Measurements from ENCODE around the gene IL17RE. TPM values are rescaled to one million over a fixed set of nuclear protein-coding genes. Genes with fewer than 3 reads are reported as not detected.
A peak's percentile ranks its signal among the peaks of the same experiment; 100 is the strongest.

IL17RE gene
- total RNA-seq, 2 experiments from 2014 or later: 1.2 to 1.7 TPM

DNA sequence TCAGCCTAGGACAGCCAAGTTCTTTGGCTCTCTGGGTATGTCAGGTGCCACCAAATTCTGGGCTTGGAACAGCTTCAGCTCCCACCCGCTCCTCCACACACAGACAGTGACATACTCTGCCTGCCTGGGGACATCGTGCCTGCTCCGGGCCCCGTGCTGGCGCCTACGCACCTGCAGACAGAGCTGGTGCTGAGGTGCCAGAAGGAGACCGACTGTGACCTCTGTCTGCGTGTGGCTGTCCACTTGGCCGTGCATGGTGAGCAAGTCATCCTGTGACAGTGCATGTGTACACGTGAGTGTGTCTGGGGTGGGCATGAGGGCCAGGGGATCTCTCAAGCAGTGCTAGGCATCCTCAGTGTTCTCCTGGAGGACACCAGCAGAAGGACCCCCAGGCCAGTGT, 15.2 kb downstream of the IL17RE start:
- ChIA-PET CTCF (no interaction called here), POLR2A (no interaction called here)
- H3K4me1 Mint-ChIP-seq (ENCODE audit: low read depth): peaks cover 11% of the 10 kb centered on the region
- H3K4me3 Mint-ChIP-seq: no peak overlapping the region
- no peaks in the 10 kb centered on the region for H3K9me3 Mint-ChIP-seq
- ATAC-seq (no peak), DNase-seq (no peak)
- no peaks in the 10 kb centered on the region for H3K36me3 Mint-ChIP-seq (ENCODE audit: low read depth)
- H3K27me3 Mint-ChIP-seq: peaks cover 3% of the 10 kb centered on the region
- TF ChIP-seq, protein P1, sequence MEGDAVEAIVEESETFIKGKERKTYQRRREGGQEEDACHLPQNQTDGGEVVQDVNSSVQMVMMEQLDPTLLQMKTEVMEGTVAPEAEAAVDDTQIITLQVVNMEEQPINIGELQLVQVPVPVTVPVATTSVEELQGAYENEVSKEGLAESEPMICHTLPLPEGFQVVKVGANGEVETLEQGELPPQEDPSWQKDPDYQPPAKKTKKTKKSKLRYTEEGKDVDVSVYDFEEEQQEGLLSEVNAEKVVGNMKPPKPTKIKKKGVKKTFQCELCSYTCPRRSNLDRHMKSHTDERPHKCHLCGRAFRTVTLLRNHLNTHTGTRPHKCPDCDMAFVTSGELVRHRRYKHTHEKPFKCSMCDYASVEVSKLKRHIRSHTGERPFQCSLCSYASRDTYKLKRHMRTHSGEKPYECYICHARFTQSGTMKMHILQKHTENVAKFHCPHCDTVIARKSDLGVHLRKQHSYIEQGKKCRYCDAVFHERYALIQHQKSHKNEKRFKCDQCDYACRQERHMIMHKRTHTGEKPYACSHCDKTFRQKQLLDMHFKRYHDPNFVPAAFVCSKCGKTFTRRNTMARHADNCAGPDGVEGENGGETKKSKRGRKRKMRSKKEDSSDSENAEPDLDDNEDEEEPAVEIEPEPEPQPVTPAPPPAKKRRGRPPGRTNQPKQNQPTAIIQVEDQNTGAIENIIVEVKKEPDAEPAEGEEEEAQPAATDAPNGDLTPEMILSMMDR (IDR thresholded peaks at IDR 0.05): no peak
- no peak overlapping the region for H3K27ac Mint-ChIP-seq
- intact Hi-C loops (cut with micrococcal nuclease): no loop called here

DNA sequence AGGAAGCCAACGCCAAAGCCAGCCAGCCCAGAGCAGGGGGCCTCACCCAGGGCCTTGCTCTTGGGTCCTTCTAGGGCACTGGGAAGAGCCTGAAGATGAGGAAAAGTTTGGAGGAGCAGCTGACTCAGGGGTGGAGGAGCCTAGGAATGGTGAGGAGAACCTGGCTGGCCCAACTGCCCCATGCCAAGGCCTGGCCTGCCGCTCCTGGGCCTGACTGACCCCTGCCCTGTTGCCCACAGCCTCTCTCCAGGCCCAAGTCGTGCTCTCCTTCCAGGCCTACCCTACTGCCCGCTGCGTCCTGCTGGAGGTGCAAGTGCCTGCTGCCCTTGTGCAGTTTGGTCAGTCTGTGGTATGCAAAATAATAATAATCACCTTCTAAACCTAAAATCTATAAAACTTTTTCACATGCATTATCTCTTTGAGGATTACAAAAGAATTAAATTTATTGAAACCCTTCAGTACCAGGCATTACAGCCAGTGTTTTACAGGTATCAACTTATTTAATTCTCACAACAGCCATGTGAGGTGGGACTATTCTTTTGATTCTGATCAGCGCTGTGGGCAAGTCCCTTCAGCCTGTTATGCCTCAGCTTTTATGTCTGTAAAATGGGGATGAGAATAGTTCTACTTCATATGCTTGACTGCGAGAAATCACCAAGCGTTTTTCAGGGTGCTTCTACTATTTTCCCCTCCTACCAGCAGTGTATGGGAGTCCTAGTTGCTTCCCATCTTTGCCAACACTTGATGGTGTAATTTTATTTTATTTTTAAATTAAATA, 15.8 kb downstream of the IL17RE start:
- CTCF ChIA-PET: no interaction called here
- DNase-seq (no peak), ATAC-seq (no peak)
- no peaks in the 10 kb centered on the region for H3K9me3 Mint-ChIP-seq
- POLR2A ChIA-PET: no interaction called here
- H3K36me3 Mint-ChIP-seq (ENCODE audit: low read depth): no peaks in the 10 kb centered on the region
- TF ChIP-seq, protein P1 (IDR thresholded peaks at IDR 0.05): no peak
- H3K27me3 Mint-ChIP-seq: peaks cover 3% of the 10 kb centered on the region
- no peak overlapping the region for H3K27ac Mint-ChIP-seq
- intact Hi-C loops (cut with micrococcal nuclease): no loop called here
- H3K4me1 Mint-ChIP-seq (ENCODE audit: low read depth): peaks cover 11% of the 10 kb centered on the region
- no peak overlapping the region for H3K4me3 Mint-ChIP-seq

DNA sequence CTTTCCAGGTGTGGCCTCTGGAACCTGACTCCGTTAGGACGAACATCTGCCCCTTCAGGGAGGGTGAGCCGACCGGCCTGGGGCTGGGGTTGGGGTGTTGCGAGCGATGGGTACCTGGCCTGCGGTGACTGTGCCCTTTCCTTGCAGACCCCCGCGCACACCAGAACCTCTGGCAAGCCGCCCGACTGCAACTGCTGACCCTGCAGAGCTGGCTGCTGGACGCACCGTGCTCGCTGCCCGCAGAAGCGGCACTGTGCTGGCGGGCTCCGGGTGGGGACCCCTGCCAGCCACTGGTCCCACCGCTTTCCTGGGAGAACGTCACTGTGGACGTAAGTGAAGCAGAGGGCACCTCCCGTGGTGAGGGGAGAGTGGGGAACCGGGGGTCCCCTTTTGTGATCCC, 25.5 kb downstream of the IL17RE start:
- no peaks in the 10 kb centered on the region for H3K9me3 Mint-ChIP-seq
- H3K4me1 Mint-ChIP-seq (ENCODE audit: low read depth): peaks cover 9% of the 10 kb centered on the region
- no peak overlapping the region for H3K27ac Mint-ChIP-seq
- H3K4me3 Mint-ChIP-seq: no peak overlapping the region
- CTCF ChIA-PET: no interaction called here
- intact Hi-C loops (cut with micrococcal nuclease): no loop called here
- no peaks in the 10 kb centered on the region for H3K36me3 Mint-ChIP-seq (ENCODE audit: low read depth)
- POLR2A ChIA-PET: no interaction called here
- H3K27me3 Mint-ChIP-seq: no peaks in the 10 kb centered on the region
- ATAC-seq (no peak), DNase-seq (no peak)
- TF ChIP-seq, protein P1 (IDR thresholded peaks at IDR 0.05): no peak

DNA sequence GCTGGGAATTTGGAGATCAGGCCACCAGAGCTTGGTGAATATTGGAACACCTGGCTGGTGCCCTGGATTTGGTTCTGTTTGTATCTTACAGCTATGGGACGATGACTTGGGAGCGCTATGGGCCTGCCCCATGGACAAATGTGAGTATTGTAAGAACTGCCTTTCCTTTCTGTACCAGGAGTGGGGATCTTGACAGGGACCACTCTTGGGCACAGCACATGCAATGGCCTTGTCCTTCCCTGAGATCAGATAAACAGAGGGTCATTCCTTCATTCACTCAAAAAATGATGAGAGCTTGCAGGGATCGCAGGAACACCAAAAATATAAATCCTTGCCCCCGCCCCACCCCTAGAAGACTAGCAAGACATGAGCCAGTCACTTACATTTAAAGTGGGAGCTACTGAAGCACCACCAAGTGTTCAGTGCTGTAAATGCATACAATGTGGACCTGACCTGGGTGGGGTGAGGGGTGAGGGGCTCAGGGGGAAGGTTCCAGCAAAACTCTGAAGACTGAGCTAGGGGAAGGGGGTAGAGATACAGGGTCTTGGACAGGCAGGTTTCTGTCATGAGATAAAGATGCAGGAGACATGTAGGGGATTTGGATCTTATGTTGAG, 28.3 kb downstream of the IL17RE start:
- H3K27ac Mint-ChIP-seq: peak overlapping the region; percentile 28
- H3K27me3 Mint-ChIP-seq: no peaks in the 10 kb centered on the region
- H3K4me1 Mint-ChIP-seq (ENCODE audit: low read depth): peaks cover 26% of the 10 kb centered on the region
- TF ChIP-seq, protein P1 (IDR thresholded peaks at IDR 0.05): peak; percentile 6
- H3K36me3 Mint-ChIP-seq (ENCODE audit: low read depth): no peaks in the 10 kb centered on the region
- no peak for ATAC-seq
- no peak overlapping the region for H3K4me3 Mint-ChIP-seq
- H3K9me3 Mint-ChIP-seq: no peaks in the 10 kb centered on the region
- ChIA-PET CTCF (interaction anchor here (0.7 to 5.9 kb wide), 20 partner anchors 10 to 391 kb away, joined by 3 to 46 read pairs (median 4); partner anchors contain the start of genes ARPC4 and PRRT3), POLR2A (interaction anchor here (0.6 to 6.9 kb wide), 7 partner anchors 15 to 123 kb away, joined by 3 to 57 read pairs (median 4); partner anchors contain the start of genes EMC3, JAGN1, PRRT3 and RPUSD3)
- peak; percentile 39 for DNase-seq
- intact Hi-C loops (cut with micrococcal nuclease): loop anchor here (5.0 kb wide), 1 partner anchor 84 kb away; no protein-coding TSS in a partner anchor

DNA sequence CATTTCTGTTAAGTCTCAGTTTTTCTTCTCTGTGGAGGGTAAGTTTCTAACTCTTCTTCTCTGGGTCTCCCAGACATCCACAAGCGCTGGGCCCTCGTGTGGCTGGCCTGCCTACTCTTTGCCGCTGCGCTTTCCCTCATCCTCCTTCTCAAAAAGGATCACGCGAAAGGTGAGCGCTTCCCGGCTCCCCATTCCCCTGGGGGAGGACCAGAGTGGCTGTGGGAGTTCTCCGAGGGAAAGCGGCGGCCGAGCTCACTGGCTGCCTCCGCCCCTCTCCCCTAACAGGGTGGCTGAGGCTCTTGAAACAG, 29.8 kb downstream of the IL17RE start:
- Mint-ChIP-seq H3K36me3 (ENCODE audit: low read depth) (no peaks in the 10 kb centered on the region), H3K9me3 (no peaks in the 10 kb centered on the region), H3K4me1 (ENCODE audit: low read depth) (peaks cover 32% of the 10 kb centered on the region), H3K27ac (peak overlapping the region; percentile 91), H3K4me3 (peak overlapping the region; percentile 83), H3K27me3 (no peaks in the 10 kb centered on the region)
- DNase-seq (no peak), ATAC-seq (no peak)
- intact Hi-C loops (cut with micrococcal nuclease): loop anchor here (5.0 kb wide), 1 partner anchor 85 kb away; no protein-coding TSS in a partner anchor
- POLR2A ChIA-PET: interaction anchor here (0.7 to 6.9 kb wide), 16 partner anchors 9 to 262 kb away, joined by 3 to 57 read pairs (median 3); partner anchors contain the start of genes EMC3, IL17RE, JAGN1 and PRRT3
- TF ChIP-seq, protein P1 (IDR thresholded peaks at IDR 0.05): no peak
- CTCF ChIA-PET: interaction anchor here (0.7 to 5.9 kb wide), 42 partner anchors 9 to 390 kb away, joined by 3 to 46 read pairs (median 5); partner anchors contain the start of genes ARPC4, EMC3, IL17RE and JAGN1

Measured in activated CD8-positive, alpha-beta T cell treated with anti-CD3 and anti-CD28 coated beads for 36 hours (primary cell).